GM21360 (cell line): ENCODE measurements around the gene TRRAP.
"Not testable (repeated sequence)": the region's sequence is repeated elsewhere in the genome, so short reads cannot be mapped to it uniquely, and the experiment has no call there.

ENCODE experiments used
- ATAC-seq: cut with Tn5 transposase; IDR thresholded peaks from one replicate; pipeline ENCODE4 v1.9.1; 2021; ENCODE audit warnings: mild to moderate bottlenecking, moderate library complexity; ENCODE audit not compliant: unreplicated experiment

Gene TRRAP

GRCh38 chr7:98878365-98879197, at the start of gene TRRAP:
Gene TRRAP (plus strand): TSS chr7:98878532. CDS start chr7:98881151, 2,619 bp downstream.
- ATAC-seq: peak; percentile 54

GRCh38 chr7:98830972-98831548, 47.3 kb upstream of the TRRAP start:
- no peak for ATAC-seq

GRCh38 chr7:98831641-98832221, 46.6 kb upstream of the TRRAP start:
- ATAC-seq: no peak

- ATAC-seq: no peak
Observed at GRCh38 chr7:98833022-98833421, 45.3 kb upstream of the TRRAP start.

GRCh38 chr7:98834949-98835348, 43.4 kb upstream of the TRRAP start:
- no peak for ATAC-seq

- ATAC-seq: no peak
Observed at GRCh38 chr7:98836811-98837629, 41.3 kb upstream of the TRRAP start.

- ATAC-seq: no peak
Observed at GRCh38 chr7:98837630-98837972, 40.7 kb upstream of the TRRAP start.

GRCh38 chr7:98840096-98840495, 38.2 kb upstream of the TRRAP start:
- ATAC-seq: no peak

- ATAC-seq: no peak
Observed at GRCh38 chr7:98840722-98841121, 37.6 kb upstream of the TRRAP start.

GRCh38 chr7:98841179-98841997, 36.9 kb upstream of the TRRAP start:
- ATAC-seq: no peak

- not testable (repeated sequence) for ATAC-seq
Observed at GRCh38 chr7:98842552-98842951, 35.8 kb upstream of the TRRAP start.

- ATAC-seq: no peak
Observed at GRCh38 chr7:98848918-98849317, 29.4 kb upstream of the TRRAP start.

- no peak for ATAC-seq
Observed at GRCh38 chr7:98852826-98853225, 25.5 kb upstream of the TRRAP start.

- no peak for ATAC-seq
Observed at GRCh38 chr7:98855610-98856422, 22.5 kb upstream of the TRRAP start.

- ATAC-seq: no peak
Observed at GRCh38 chr7:98860071-98860470, 18.3 kb upstream of the TRRAP start.

GRCh38 chr7:98862203-98862602, 16.1 kb upstream of the TRRAP start:
- no peak for ATAC-seq

- ATAC-seq: no peak
Observed at GRCh38 chr7:98862716-98863420, 15.5 kb upstream of the TRRAP start.

- no peak for ATAC-seq
Observed at GRCh38 chr7:98863601-98864000, 14.7 kb upstream of the TRRAP start.
